ENCODE results near the gene CSNK1G2. TPM values are rescaled to one million over a fixed set of nuclear protein-coding genes. Genes with fewer than 3 reads are reported as not detected.

The CSNK1G2 gene
- total RNA-seq, 4 donors from 2014 or later = 75.0 to 321 (median 140) TPM

DNA sequence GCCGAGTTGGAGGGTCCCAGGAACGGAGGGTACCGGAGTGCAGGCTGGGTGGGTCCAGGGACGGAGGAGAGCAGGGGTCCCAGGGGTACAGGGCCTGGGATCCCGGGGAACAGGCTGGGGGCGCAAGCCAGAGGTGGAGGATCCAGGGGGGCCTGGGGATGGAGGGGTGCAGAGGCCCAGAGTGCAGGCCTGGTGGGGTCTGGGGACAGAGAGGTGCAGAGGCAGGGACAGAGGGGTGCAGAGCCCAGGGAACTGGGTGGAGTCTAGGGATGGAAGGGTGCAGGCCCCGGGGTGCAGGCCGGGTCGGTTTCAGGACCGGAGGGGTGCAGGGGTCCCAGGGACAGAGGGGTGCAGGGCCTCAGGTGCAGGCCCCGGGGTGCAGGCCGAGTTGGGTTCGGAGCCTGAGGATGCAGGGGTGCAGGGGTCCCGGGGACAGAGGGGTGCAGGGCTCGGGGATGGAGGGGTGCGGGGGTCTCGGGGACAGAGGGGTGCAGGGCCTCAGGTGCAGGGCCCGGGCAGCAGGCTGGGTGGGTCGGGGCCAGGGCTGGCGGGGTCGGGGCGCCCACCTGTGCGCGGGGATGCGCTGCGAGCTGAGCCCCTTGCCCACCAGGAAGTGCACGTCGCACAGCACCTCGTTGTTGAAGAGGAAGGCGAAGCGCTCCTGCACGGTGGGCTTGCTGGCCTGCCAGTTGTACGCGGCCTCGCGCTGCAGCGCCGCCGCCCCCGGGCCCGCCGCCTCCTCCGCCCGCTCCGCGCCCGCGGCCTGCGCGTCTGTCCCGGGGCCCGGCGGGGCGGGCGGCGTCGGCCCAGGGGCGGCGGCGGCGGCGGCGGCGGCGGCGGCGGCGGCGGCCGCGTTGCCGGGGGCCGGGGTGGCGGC lies 74.0 kb downstream of the CSNK1G2 start:
- Histone ChIP-seq H3K36me3 (no peaks in the 10 kb centered on the region), H3K9me3 (no peaks in the 10 kb centered on the region), H3K4me3 (peak overlapping the region; percentile 47 to 82 (median 71)), H3K27ac (peak overlapping the region; percentile 74 to 83 (median 76)), H3K27me3 (no peaks in the 10 kb centered on the region), H3K4me1 (peaks cover 13 to 29% (median 21%) of the 10 kb centered on the region in 4 donors)
- no peak for DNase-seq
- in situ Hi-C loops (cut with MboI; ENCODE audit: low pct_ligation_motif_present in 1 of 4, low pct_unique_long_range_greater_than_20kb in 1 of 4, low sequenced_read_pairs in 3 of 4) = loop anchor here in 1 of 4 donors (5.0 kb wide), 1 partner anchor 52 kb away; no protein-coding TSS in a partner anchor
- 20% methylated on average over 23 of the region's 74 CpGs; no CpG with 5 or more reads in 1 of the 2 donors for WGBS, 2 donors (ENCODE audit: low coverage in 1 of 2)
- intact Hi-C loops (cut with DNase I; ENCODE audit: low total_unique reads) = no loop called here
- TF ChIP-seq POLR2AphosphoS5 (IDR thresholded peaks at IDR 0.05) = no peak
- no peak for TF ChIP-seq EP300 (IDR thresholded peaks at IDR 0.05; ENCODE audit: low read depth)

- in situ Hi-C loops (cut with MboI; ENCODE audit: low pct_ligation_motif_present in 1 of 4, low pct_unique_long_range_greater_than_20kb in 1 of 4, low sequenced_read_pairs in 3 of 4) = loop anchor here in 1 of 4 donors (5.0 kb wide), 1 partner anchor 52 kb away; no protein-coding TSS in a partner anchor
Measured at GRCh38 chr19:2015608-2015950, 74.6 kb downstream of the CSNK1G2 start, which contains the start of gene BTBD2. TSS of gene BTBD2 (minus strand) at chr19:2015714. CDS start at chr19:2015703, 11 bp downstream.

DNA sequence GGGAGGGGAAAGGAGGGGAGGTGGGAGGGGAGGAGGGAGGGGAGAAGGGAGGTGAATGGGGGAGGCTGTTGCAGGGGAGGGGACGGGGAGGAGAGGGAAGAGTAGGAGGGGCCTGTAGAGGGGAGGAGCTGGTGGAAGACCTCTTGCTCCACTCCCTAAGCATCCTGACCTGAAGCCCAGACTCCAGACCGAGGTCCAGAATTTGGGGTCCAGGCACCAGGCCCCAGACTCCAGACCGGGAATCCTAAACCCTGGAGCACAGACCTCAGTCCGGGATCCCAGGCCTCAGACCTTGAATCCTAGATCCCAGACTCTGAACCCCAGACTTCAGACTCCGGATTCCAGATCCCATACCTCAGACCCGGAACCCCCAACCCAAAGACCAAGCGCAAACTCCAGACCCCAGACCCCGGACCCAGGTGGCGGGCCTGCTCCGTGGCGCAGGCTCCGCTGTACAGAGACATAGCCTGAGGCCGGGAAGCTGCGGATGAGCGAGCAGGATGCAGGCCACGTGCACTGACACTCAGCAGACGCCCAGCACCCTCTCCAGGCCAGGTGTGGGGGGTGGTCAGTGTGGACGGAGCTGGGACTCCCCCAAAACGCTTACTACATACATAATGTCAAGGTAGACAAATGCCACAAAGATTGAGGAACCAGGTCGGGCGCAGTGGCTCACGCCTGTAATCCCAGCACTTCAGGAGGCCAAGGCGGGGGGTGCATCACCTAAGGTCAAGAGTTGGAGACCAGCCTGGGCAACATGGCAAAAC lies 75.3 kb downstream of the CSNK1G2 start:
- no peaks in the 10 kb centered on the region for H3K36me3 ChIP-seq
- WGBS, 2 donors (ENCODE audit: low coverage in 1 of 2) = 40 to 63% methylated on average over 2 to 21 of the region's 23 CpGs
- H3K9me3 ChIP-seq = no peaks in the 10 kb centered on the region
- intact Hi-C loops (cut with DNase I; ENCODE audit: low total_unique reads) (no loop called here), in situ Hi-C loops (cut with MboI; ENCODE audit: low pct_ligation_motif_present in 1 of 4, low pct_unique_long_range_greater_than_20kb in 1 of 4, low sequenced_read_pairs in 3 of 4) (loop anchor here in 1 of 4 donors (5.0 kb wide), 1 partner anchor 51 kb away; no protein-coding TSS in a partner anchor)
- peak overlapping the region in 1 of 4 donors; percentile 71 for H3K4me3 ChIP-seq
- TF ChIP-seq POLR2A (IDR thresholded peaks at IDR 0.05) (no peak), POLR2AphosphoS5 (IDR thresholded peaks at IDR 0.05) (no peak), CTCF (IDR thresholded peaks at IDR 0.05) (no peak), EP300 (IDR thresholded peaks at IDR 0.05; ENCODE audit: low read depth) (no peak)
- H3K27ac ChIP-seq = peak overlapping the region; percentile 64 to 87 (median 78)
- H3K27me3 ChIP-seq = no peaks in the 10 kb centered on the region
- peak; percentile 84 for DNase-seq
- H3K4me1 ChIP-seq = peaks cover 14 to 29% (median 22%) of the 10 kb centered on the region in 4 donors

More at GRCh38 chr19:2015608-2015950, 74.6 kb downstream of the CSNK1G2 start, which contains the start of gene BTBD2:
- Histone ChIP-seq H3K27ac (peak within 1 kb of the TSS; percentile 74 to 87 (median 78)), H3K4me3 (peak within 1 kb of the TSS; percentile 47 to 82 (median 71)), H3K36me3 (no peaks in the 10 kb centered on the region), H3K27me3 (no peaks in the 10 kb centered on the region), H3K4me1 (peaks cover 14 to 29% (median 22%) of the 10 kb centered on the region in 4 donors), H3K9me3 (no peaks in the 10 kb centered on the region)
- no CpG with 5 or more reads among the region's 20 CpGs for WGBS, 2 donors (ENCODE audit: low coverage in 1 of 2)
- TF ChIP-seq POLR2AphosphoS5 (IDR thresholded peaks at IDR 0.05) (peak in 1 of 3 donors; percentile 62), POLR2A (IDR thresholded peaks at IDR 0.05) (no peak), CTCF (IDR thresholded peaks at IDR 0.05) (no peak)
- intact Hi-C loops (cut with DNase I; ENCODE audit: low total_unique reads) = no loop called here
- DNase-seq = peak; percentile 70

- no peak overlapping the region for H3K27ac ChIP-seq
- TF ChIP-seq CTCF (IDR thresholded peaks at IDR 0.05) (no peak), POLR2AphosphoS5 (IDR thresholded peaks at IDR 0.05) (no peak), POLR2A (IDR thresholded peaks at IDR 0.05) (no peak), EP300 (IDR thresholded peaks at IDR 0.05; ENCODE audit: low read depth) (no peak)
- WGBS, 2 donors (ENCODE audit: low coverage in 1 of 2) = 87 to 91% methylated on average over 9 to 13 of the region's 13 CpGs
- intact Hi-C loops (cut with DNase I; ENCODE audit: low total_unique reads) (no loop called here), in situ Hi-C loops (cut with MboI; ENCODE audit: low pct_ligation_motif_present in 1 of 4, low pct_unique_long_range_greater_than_20kb in 1 of 4, low sequenced_read_pairs in 3 of 4) (loop anchor here in 1 of 4 donors (5.0 kb wide), 1 partner anchor 49 kb away; no protein-coding TSS in a partner anchor)
- no peak for DNase-seq
- H3K27me3 ChIP-seq = no peaks in the 10 kb centered on the region
- peaks cover 12 to 30% (median 18%) of the 10 kb centered on the region in 4 donors for H3K4me1 ChIP-seq
- no peaks in the 10 kb centered on the region for H3K36me3 ChIP-seq
- H3K4me3 ChIP-seq = no peak overlapping the region
- H3K9me3 ChIP-seq = no peaks in the 10 kb centered on the region
Measured at GRCh38 chr19:2018752-2019151, 77.8 kb downstream of the CSNK1G2 start.
